ENCODE measurements around the gene UQCRC1. TPM values are rescaled to one million over a fixed set of nuclear protein-coding genes. Genes with fewer than 3 reads are reported as not detected.

UQCRC1 gene
- total RNA-seq, 4 donors from 2014 or later: 223 to 439 (median 295) TPM

- H3K27ac ChIP-seq: no peak overlapping the region
- no peak for TF ChIP-seq CTCF (IDR thresholded peaks at IDR 0.05)
- no peak for TF ChIP-seq POLR2A (IDR thresholded peaks at IDR 0.05)
- no peaks in the 10 kb centered on the region for H3K9me3 ChIP-seq
- 91 to 92% methylated on average over 12 to 16 of the region's 22 CpGs for WGBS, 2 donors
- no peaks in the 10 kb centered on the region for H3K36me3 ChIP-seq
- H3K4me1 ChIP-seq: peaks cover 5 to 12% of the 10 kb centered on the region in 2 donors
- H3K27me3 ChIP-seq: no peaks in the 10 kb centered on the region
- DNase-seq: no peak
- no peak overlapping the region for H3K4me3 ChIP-seq (replicated peaks in 1 of 3)
- intact Hi-C loops (cut with DNase I): no loop called here
Observed at GRCh38 chr3:48591886-48592518, 17.4 kb downstream of the UQCRC1 start.

- WGBS, 2 donors: 83 to 94% methylated on average over 3 to 10 of the region's 14 CpGs
- intact Hi-C loops (cut with DNase I): no loop called here
- Histone ChIP-seq H3K27ac (no peak overlapping the region), H3K4me3 (replicated peaks in 1 of 3) (no peak overlapping the region), H3K4me1 (peaks cover 5 to 12% of the 10 kb centered on the region in 2 donors), H3K27me3 (no peaks in the 10 kb centered on the region), H3K36me3 (no peaks in the 10 kb centered on the region), H3K9me3 (no peaks in the 10 kb centered on the region)
- DNase-seq: no peak
- TF ChIP-seq POLR2A (IDR thresholded peaks at IDR 0.05) (no peak), CTCF (IDR thresholded peaks at IDR 0.05) (no peak)
Observed at GRCh38 chr3:48591436-48591835, 18.0 kb downstream of the UQCRC1 start.

GRCh38 chr3:48588230-48588629, 21.2 kb downstream of the UQCRC1 start:
- TF ChIP-seq POLR2A (IDR thresholded peaks at IDR 0.05) (no peak), CTCF (IDR thresholded peaks at IDR 0.05) (no peak)
- Histone ChIP-seq H3K36me3 (no peaks in the 10 kb centered on the region), H3K27me3 (no peaks in the 10 kb centered on the region), H3K4me3 (replicated peaks in 1 of 3) (no peak overlapping the region), H3K9me3 (no peaks in the 10 kb centered on the region), H3K4me1 (no peaks in the 10 kb centered on the region), H3K27ac (no peak overlapping the region)
- no peak for DNase-seq
- intact Hi-C loops (cut with DNase I): no loop called here
- 46 to 52% methylated on average over 13 to 15 of the region's 15 CpGs for WGBS, 2 donors

GRCh38 chr3:48587686-48588085, 21.8 kb downstream of the UQCRC1 start:
- intact Hi-C loops (cut with DNase I): no loop called here
- no peaks in the 10 kb centered on the region for H3K27me3 ChIP-seq
- 62 to 74% methylated on average over 9 to 11 of the region's 11 CpGs for WGBS, 2 donors
- H3K27ac ChIP-seq: no peak overlapping the region
- H3K9me3 ChIP-seq: no peaks in the 10 kb centered on the region
- H3K36me3 ChIP-seq: no peaks in the 10 kb centered on the region
- DNase-seq: no peak
- no peak for TF ChIP-seq CTCF (IDR thresholded peaks at IDR 0.05)
- no peak for TF ChIP-seq POLR2A (IDR thresholded peaks at IDR 0.05)
- H3K4me1 ChIP-seq: no peaks in the 10 kb centered on the region
- H3K4me3 ChIP-seq (replicated peaks in 1 of 3): no peak overlapping the region

- Histone ChIP-seq H3K9me3 (no peaks in the 10 kb centered on the region), H3K27ac (no peak overlapping the region), H3K4me1 (no peaks in the 10 kb centered on the region), H3K4me3 (replicated peaks in 1 of 3) (no peak overlapping the region), H3K36me3 (no peaks in the 10 kb centered on the region), H3K27me3 (no peaks in the 10 kb centered on the region)
- 91 to 96% methylated on average over 7 to 8 of the region's 8 CpGs for WGBS, 2 donors
- TF ChIP-seq CTCF (IDR thresholded peaks at IDR 0.05) (no peak), POLR2A (IDR thresholded peaks at IDR 0.05) (no peak)
- no peak for DNase-seq
- intact Hi-C loops (cut with DNase I): no loop called here
Observed at GRCh38 chr3:48585411-48585810, 24.0 kb downstream of the UQCRC1 start.

All from thyroid gland (tissue), 4 donors.